AG09309 (cell line): ENCODE measurements around the gene WWC2.

Experiments
- DNase-seq: peaks from one replicate; pipeline ENCODE4 v3.0.0-alpha.2; 2010; ENCODE audit warnings: low read depth
- H3K4me3 ChIP-seq: 2 replicates; pipeline ENCODE4 v1.5.1; 2011; ENCODE audit warnings: mild to moderate bottlenecking, low read depth, low read length, moderate library complexity; ENCODE audit not compliant: control insufficient read depth
- TF ChIP-seq, protein P1 (sequence below): IDR thresholded peaks from 2 replicates; pipeline ENCODE4 v1.5.1; 2011; ENCODE audit warnings: mild to moderate bottlenecking, low read depth, low read length, inconsistent platforms; ENCODE audit not compliant: insufficient read depth, control insufficient read depth; ENCODE audit errors: missing control alignments

The WWC2 gene

DNA sequence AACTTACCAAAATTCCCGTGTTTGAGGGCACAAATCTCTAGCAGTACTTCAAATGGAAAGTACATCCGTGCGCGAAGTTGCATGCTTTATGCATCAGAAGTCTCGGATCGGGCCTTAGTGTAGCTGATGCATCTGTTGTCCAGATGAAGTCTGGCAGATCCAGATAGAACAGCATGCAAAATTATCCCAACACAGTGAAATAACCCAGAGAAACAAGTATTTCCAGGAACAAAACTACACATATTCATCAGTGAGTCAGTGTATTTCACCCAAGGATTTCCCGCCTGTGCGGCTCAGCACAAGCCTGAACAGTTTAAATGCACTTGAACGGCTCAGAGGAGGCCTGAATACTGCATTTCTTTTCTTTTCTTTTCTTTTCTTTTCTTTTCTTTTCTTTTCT lies 250.6 kb downstream of the WWC2 start:
- TF ChIP-seq, protein P1, sequence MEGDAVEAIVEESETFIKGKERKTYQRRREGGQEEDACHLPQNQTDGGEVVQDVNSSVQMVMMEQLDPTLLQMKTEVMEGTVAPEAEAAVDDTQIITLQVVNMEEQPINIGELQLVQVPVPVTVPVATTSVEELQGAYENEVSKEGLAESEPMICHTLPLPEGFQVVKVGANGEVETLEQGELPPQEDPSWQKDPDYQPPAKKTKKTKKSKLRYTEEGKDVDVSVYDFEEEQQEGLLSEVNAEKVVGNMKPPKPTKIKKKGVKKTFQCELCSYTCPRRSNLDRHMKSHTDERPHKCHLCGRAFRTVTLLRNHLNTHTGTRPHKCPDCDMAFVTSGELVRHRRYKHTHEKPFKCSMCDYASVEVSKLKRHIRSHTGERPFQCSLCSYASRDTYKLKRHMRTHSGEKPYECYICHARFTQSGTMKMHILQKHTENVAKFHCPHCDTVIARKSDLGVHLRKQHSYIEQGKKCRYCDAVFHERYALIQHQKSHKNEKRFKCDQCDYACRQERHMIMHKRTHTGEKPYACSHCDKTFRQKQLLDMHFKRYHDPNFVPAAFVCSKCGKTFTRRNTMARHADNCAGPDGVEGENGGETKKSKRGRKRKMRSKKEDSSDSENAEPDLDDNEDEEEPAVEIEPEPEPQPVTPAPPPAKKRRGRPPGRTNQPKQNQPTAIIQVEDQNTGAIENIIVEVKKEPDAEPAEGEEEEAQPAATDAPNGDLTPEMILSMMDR = no peak
- H3K4me3 ChIP-seq = no peak overlapping the region
- DNase-seq = peak; percentile 86

DNA sequence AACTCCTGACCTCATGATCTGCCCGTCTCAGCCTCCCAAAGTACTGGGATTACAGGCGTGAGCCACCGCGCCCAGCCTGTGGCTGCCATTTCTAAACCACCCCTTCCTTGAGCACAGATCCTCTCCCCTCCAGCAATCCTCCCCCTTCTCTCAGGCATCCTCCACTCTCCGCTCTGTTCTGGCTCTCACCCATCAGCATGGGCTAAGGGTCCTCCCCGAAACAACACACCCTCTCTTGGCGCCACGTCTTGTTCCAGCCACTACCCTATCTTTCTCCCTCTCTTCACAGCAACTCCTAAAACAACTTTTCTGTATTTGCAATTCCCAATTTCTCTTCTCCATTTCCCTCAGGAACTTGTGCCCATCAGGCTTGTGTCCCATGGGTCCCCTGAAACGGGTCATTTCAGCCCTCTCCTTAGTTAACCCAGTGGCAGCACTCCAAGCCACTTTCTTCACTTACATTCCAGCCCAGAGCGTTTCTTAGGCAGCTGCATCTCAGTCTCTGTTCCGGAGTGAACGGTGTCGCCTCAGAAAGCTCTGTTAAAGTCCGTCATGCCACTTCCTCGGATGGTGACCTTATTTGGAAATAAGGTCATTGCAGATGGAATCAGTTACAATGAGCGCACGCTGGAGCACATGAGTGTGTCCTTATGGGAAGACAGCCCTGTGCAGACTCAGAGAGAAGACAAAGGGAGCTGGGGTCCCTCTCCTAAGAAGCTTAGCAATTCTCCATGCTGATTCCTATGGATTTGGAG lies 251.4 kb downstream of the WWC2 start:
- no peak overlapping the region for H3K4me3 ChIP-seq
- no peak for DNase-seq
- TF ChIP-seq, protein P1 = no peak

DNA sequence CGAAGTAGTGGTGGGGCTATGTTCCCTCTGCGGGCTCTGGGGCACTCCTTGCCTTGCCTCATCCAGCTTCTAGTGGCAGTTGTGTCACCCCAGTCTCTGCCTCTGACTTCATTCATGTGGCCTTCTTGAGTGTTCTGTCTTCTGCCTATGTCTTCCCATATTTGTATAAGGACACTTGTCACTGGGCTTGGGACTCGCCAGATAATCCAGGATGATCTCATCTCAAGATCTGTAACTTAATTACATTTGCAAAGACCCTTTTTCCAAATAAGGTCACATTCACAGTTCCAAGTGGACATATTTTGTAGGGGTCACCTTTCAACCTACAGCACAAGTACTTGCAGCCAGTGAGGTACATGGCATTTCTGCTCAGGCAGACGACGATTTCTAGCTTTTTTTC lies 253.5 kb downstream of the WWC2 start:
- no peak overlapping the region for H3K4me3 ChIP-seq
- DNase-seq = no peak
- TF ChIP-seq, protein P1 = no peak

DNA sequence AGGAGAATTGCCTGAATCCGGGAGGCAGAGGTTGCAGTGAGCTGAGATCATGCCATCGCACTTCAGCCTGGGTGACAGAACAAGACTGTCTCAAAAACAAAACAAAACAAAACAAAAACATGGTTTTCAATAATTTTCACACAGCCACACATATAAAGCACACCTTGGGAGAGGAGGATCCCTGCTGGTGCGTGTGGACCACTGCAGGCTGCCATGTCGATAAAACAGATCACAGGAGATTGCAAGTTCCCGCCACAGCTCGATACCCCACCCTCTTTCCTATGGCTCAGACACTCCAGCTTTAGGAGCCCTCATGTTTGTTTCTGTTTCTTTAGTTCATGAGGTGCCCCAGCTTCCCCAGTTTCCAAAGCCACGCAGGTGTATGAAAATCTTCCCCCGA lies 254.5 kb downstream of the WWC2 start:
- no peak overlapping the region for H3K4me3 ChIP-seq
- TF ChIP-seq, protein P1 = no peak
- no peak for DNase-seq

DNA sequence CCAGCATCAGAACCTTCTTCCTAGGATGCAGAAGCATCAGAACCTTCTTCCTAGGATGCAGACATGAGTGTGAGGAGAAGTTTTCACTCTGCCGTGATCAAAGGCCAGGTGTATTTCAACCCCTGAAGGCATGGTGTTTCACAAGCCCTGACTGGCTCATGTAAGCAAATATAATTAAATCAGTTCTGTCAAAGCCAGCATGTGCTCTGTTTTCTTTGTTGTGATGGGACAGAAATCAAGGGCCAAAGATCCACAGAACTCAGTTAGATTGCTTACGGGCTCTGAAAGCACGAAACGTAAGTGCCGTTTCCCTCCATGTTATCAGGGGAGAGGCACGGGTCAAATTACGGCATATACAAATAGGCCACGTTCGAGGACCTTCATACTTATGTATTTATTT lies 255.2 kb downstream of the WWC2 start:
- TF ChIP-seq, protein P1 = no peak
- DNase-seq = no peak
- H3K4me3 ChIP-seq = no peak overlapping the region

DNA sequence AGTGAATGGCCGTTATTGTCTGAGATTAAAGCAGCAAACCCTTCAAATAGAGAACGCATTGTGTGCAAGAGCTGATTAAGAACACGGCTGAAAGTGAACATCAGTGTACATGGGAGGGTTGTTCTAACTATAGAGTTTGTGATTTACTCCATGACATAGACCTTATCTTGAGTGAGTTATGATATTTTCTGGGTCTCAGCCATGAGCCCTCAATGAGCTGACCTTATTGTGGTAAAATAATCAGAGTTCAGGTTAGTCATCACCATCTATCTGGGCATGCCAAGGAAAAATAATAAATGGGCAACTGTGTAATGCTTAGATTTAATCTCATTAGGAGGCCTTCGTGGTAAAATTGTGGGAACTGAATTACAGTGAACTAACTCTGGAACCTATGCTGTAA lies 256.3 kb downstream of the WWC2 start:
- no peak overlapping the region for H3K4me3 ChIP-seq
- DNase-seq = peak; percentile 74
- TF ChIP-seq, protein P1 = no peak
